Measurements from ENCODE around the gene RABGGTA. TPM values are rescaled to one million over a fixed set of nuclear protein-coding genes. Genes with fewer than 3 reads are reported as not detected.
A peak's percentile ranks its signal among the peaks of the same experiment; 100 is the strongest.

Gene RABGGTA
- total RNA-seq, 1 donor from 2014 or later: 22.8 TPM

GRCh38 chr14:24273422-24273998, 2.1 kb upstream of the RABGGTA start:
- TF ChIP-seq CTCF (conservative IDR thresholded peaks at IDR 0.05): no peak
- Mint-ChIP-seq H3K27me3 (ENCODE audit: low read depth) (no peaks in the 10 kb centered on the region), H3K4me1 (peaks cover 18% of the 10 kb centered on the region), H3K9me3 (no peaks in the 10 kb centered on the region), H3K4me3 (peak overlapping the region; percentile 69), H3K36me3 (ENCODE audit: low read depth) (no peaks in the 10 kb centered on the region), H3K27ac (ENCODE audit: unreplicated experiment) (no peak overlapping the region)
- no peak for DNase-seq (ENCODE audit: low read depth, low spot score)

DNA sequence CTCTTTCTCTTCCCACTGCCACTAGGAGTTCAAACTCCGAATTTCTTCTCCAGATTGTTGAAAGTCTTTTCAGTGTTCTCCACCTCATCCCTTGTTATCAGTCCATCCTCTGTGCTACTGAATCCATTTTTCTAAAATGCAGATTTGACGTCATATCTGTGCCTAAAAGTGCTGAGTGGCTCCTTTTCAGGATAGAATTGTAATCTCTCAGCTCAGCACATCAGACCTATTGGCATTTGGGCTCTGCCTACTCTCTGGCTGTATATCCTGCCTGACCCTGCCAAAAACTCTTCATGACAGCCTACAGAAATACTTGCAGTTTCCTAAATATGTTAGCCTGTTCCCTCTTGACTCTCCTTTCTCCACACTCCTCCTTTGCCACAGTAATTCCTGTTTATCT, 1.1 kb upstream of the RABGGTA start:
- DNase-seq (ENCODE audit: low read depth, low spot score): no peak
- TF ChIP-seq CTCF (conservative IDR thresholded peaks at IDR 0.05): no peak
- Mint-ChIP-seq H3K27ac (ENCODE audit: unreplicated experiment) (no peak overlapping the region), H3K4me1 (peaks cover 18% of the 10 kb centered on the region), H3K4me3 (peak overlapping the region; percentile 93), H3K27me3 (ENCODE audit: low read depth) (no peaks in the 10 kb centered on the region), H3K9me3 (no peaks in the 10 kb centered on the region), H3K36me3 (ENCODE audit: low read depth) (no peaks in the 10 kb centered on the region)

DNA sequence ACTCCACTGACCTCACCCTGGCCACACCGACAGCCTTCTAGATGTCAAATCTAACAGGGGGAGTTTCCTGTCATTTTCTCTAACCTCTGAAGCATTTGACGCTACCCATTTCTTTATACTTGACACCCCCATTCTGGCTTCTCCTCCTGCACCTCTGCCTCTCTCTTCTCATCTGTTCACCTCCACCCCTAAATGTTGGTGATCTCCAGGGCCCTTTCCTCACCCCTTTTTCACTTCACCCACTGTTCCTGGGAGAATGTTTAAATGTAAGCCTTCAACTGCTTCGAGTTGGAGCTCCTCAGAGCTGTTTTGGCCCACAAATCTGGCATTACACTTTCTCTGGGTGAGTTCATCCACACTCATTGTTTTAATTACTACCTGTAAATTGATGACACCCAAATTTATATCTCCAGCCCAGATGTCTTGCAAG, 452 bp upstream of the RABGGTA start:
- no peak for DNase-seq (ENCODE audit: low read depth, low spot score)
- peak overlapping the region; percentile 93 for H3K4me3 Mint-ChIP-seq
- H3K27me3 Mint-ChIP-seq (ENCODE audit: low read depth): no peaks in the 10 kb centered on the region
- peaks cover 18% of the 10 kb centered on the region for H3K4me1 Mint-ChIP-seq
- peak overlapping the region; percentile 95 for H3K27ac Mint-ChIP-seq (ENCODE audit: unreplicated experiment)
- no peaks in the 10 kb centered on the region for H3K9me3 Mint-ChIP-seq
- no peak for TF ChIP-seq CTCF (conservative IDR thresholded peaks at IDR 0.05)
- peaks cover 2% of the 10 kb centered on the region for H3K36me3 Mint-ChIP-seq (ENCODE audit: low read depth)

GRCh38 chr14:24270537-24271133, 762 bp downstream of the RABGGTA start:
- no peak for DNase-seq (ENCODE audit: low read depth, low spot score)
- H3K4me1 Mint-ChIP-seq: peaks cover 18% of the 10 kb centered on the region
- no peak for TF ChIP-seq CTCF (conservative IDR thresholded peaks at IDR 0.05)
- H3K36me3 Mint-ChIP-seq (ENCODE audit: low read depth): peaks cover 2% of the 10 kb centered on the region
- peak overlapping the region; percentile 96 for H3K27ac Mint-ChIP-seq (ENCODE audit: unreplicated experiment)
- no peaks in the 10 kb centered on the region for H3K27me3 Mint-ChIP-seq (ENCODE audit: low read depth)
- H3K9me3 Mint-ChIP-seq: no peaks in the 10 kb centered on the region
- H3K4me3 Mint-ChIP-seq: peak overlapping the region; percentile 92

DNA sequence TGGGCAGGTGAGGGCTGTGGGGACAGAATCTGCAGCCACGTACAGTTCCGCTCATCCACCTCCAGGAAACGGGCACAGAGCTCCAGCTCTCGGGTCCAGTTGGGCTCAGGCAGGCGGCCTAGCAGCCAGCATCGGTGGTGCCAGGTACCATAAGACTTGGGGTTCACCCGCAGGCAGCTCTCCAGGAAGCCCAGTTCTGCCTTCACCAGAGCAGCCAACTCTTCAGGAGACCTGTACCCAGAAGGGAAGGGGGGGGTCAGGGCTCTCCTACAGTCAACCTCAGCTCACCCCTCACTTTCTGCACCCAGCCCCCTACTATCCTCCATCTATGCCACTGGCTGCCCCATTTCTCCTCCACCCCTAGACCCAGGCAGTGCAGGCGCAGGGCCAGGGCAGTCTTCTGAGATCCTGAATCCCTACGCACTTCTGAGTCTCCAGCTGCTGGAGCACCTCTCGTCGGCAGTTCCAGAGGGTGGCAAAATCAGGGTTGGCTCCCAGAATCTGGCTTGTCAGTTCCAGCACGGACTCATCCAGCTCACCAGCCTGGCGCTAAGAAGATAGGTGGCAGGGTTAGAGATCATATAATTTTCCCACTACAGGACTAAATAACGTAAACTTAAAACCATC, 1.4 kb downstream of the RABGGTA start:
- no peak for DNase-seq (ENCODE audit: low read depth, low spot score)
- H3K27me3 Mint-ChIP-seq (ENCODE audit: low read depth): no peaks in the 10 kb centered on the region
- no peaks in the 10 kb centered on the region for H3K9me3 Mint-ChIP-seq
- H3K27ac Mint-ChIP-seq (ENCODE audit: unreplicated experiment): no peak overlapping the region
- H3K4me3 Mint-ChIP-seq: peak overlapping the region; percentile 92
- peaks cover 2% of the 10 kb centered on the region for H3K36me3 Mint-ChIP-seq (ENCODE audit: low read depth)
- no peak for TF ChIP-seq CTCF (conservative IDR thresholded peaks at IDR 0.05)
- peaks cover 18% of the 10 kb centered on the region for H3K4me1 Mint-ChIP-seq
